ENCODE data around the gene ZNF484.
"Not testable (repeated sequence)": the region's sequence is repeated elsewhere in the genome, so short reads cannot be mapped to it uniquely, and the experiment has no call there.

The ZNF484 gene

DNA sequence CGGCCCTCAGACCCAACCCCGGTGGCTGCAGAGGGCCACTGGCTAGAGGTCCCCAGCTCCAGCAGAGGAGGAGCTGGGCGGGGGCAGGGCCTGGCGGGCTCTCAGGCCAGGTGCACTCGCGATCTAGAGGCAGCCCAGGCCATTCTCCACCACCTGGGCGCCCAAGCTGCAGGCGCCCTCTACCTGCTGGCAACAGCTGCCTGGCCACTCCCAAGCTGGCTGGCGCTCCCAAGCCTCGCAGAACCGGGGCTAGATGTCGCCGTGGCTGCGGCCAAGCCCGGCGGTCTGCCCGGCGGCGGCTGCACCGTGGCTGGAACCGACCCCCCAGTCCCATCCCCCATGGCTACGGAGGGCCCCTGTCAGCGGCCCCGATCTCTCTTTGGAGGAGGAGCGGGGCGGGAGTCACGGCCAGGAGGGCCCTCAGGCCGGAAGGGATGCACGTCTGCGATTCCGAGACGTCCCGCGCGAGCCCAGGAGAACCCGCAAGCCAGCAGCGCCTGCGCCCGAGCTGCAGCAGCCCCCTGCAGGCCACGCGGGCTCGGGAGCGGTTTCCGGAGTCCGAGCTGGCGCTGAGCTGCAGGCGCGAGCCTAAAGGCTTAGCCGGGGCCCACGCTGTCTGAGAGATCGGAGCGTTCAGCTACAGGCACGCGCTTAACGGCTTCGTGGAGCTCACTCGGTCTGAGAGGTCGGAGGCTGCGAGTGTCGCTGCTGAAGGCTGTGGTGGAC lies 68.9 kb downstream of the ZNF484 start:
- H3K27me3 ChIP-seq (ENCODE audit: control insufficient read depth, insufficient read depth, low read length), result peaks cover 99% of the 10 kb centered on the region
- no peaks in the 10 kb centered on the region for H3K9me3 ChIP-seq (ENCODE audit: control insufficient read depth, insufficient read depth, low read length)
- no peak overlapping the region for H3K9ac ChIP-seq (ENCODE audit: low read depth, low read length)
- no peaks in the 10 kb centered on the region for H3K4me1 ChIP-seq (ENCODE audit: control insufficient read depth, insufficient read depth, low read length)
- H3K27ac ChIP-seq (ENCODE audit: low read depth, low read length), result no peak overlapping the region
- no peaks in the 10 kb centered on the region for H3K36me3 ChIP-seq (ENCODE audit: control insufficient read depth, insufficient read depth, low read length)
- H3K4me3 ChIP-seq (ENCODE audit: low read depth, low read length), result peak overlapping the region; percentile 59

DNA sequence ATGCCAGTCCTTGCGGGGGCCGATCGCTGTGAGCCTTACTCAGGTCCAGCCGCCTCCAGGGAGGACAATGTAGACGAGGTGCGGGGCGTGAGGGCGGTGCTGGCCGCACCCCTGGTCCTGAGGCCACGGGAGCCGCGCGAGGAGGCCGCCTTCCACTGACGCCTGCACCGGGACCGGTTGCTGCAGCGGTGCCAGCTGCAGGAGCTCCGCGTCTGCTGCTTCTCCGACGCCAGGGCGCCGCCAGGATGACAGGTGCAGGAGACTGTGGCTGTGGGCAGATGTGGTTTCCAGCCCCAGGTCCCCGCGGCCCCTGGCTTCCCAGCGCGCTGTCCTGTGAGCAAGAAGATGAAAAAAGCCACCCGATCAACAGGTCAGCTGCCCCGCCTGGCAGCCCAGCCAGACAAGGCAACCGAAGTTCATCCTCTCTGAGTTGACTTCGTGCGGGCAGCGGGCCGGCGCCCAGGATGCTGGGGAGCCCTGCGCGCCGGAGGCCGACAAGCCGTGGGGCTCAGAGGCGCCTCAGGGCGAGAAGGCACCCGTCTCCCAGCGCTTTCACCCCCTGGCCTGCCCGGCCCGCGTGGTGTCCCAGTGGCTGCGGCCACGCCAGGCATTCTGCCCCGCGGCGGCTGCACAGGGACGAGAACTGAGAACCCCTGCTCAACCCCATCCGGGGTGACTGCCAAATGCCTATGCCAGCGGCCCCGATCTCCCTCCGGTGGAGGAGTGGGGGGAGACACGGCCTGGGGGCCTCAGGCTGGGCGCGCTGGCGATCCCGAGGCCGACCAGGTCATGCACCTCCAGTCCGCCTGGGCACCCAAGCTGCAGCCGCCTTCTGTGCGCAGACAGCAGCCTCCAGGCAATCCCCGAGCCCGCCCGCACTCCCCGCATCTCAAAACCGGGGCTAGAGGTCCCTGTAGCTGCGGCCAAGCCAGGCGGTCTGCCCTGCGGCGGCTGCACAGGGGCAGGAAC lies 69.8 kb downstream of the ZNF484 start:
- H3K27ac ChIP-seq (ENCODE audit: low read depth, low read length), result no peak overlapping the region
- peak overlapping the region; percentile 59 for H3K4me3 ChIP-seq (ENCODE audit: low read depth, low read length)
- peaks cover 96% of the 10 kb centered on the region for H3K27me3 ChIP-seq (ENCODE audit: control insufficient read depth, insufficient read depth, low read length)
- H3K9ac ChIP-seq (ENCODE audit: low read depth, low read length), result no peak overlapping the region
- no peaks in the 10 kb centered on the region for H3K36me3 ChIP-seq (ENCODE audit: control insufficient read depth, insufficient read depth, low read length)
- H3K4me1 ChIP-seq (ENCODE audit: control insufficient read depth, insufficient read depth, low read length), result no peaks in the 10 kb centered on the region
- H3K9me3 ChIP-seq (ENCODE audit: control insufficient read depth, insufficient read depth, low read length), result no peaks in the 10 kb centered on the region

DNA sequence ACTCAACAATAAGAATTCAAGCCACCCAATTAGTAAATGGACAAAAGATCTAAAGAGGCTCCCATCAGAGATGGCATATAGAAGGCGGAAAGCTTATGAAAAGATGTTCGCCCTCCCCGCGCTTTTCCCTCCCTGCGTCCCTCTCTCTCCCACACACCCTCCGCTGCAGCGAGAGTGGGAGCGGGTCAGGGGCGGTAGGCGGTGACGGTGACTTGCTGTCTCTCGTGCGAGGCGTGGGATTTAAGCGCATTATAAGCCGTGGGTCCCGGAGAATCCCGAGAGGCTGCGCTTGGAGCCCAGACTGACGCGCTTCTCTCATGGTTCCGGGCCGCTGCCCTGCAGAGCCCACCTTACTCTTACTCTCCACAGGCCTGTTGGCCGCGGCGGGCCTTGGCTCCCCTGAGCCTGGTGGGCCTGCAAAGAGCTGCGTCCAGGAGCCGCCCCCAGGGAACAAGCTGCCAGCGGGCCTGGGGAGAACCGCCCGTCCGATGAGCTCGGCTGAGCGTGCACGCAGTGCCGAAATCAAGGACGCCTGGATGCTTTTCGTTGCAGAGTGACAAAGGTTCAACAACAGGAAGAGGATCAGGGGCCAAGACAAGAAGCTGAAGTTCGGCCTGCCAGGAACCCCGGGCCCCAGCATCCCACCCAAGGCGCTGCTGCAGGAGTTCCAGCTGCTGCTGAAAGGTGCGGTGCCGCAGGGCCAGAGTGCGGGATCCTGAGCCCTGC lies 70.6 kb downstream of the ZNF484 start:
- Histone ChIP-seq H3K4me3 (ENCODE audit: low read depth, low read length) (no peak overlapping the region), H3K27ac (ENCODE audit: low read depth, low read length) (no peak overlapping the region), H3K9ac (ENCODE audit: low read depth, low read length) (no peak overlapping the region), H3K4me1 (ENCODE audit: control insufficient read depth, insufficient read depth, low read length) (no peaks in the 10 kb centered on the region), H3K27me3 (ENCODE audit: control insufficient read depth, insufficient read depth, low read length) (peaks cover 92% of the 10 kb centered on the region), H3K36me3 (ENCODE audit: control insufficient read depth, insufficient read depth, low read length) (no peaks in the 10 kb centered on the region), H3K9me3 (ENCODE audit: control insufficient read depth, insufficient read depth, low read length) (no peaks in the 10 kb centered on the region)

DNA sequence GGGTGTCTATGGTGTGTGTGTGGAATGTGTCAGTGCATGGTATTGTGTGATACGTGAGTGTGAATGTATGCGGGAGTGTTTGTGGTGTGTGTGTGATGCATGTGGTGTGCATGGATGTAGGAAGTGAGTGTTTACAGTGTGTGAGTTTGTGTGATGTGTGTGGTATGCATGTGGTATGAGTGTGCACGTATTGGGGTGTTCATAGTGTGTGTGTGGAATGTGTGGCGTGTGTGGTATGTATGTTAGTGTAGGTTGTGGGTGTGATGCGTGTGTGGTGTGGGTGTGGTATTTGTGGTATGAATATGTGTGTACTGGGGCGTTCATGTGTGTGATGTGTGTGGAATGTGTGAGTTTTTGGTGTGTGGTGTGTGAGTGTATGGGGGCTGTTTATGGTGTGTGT lies 73.1 kb downstream of the ZNF484 start:
- Histone ChIP-seq H3K4me1 (ENCODE audit: control insufficient read depth, insufficient read depth, low read length) (no peaks in the 10 kb centered on the region), H3K27ac (ENCODE audit: low read depth, low read length) (no peak overlapping the region), H3K9ac (ENCODE audit: low read depth, low read length) (no peak overlapping the region), H3K36me3 (ENCODE audit: control insufficient read depth, insufficient read depth, low read length) (no peaks in the 10 kb centered on the region), H3K4me3 (ENCODE audit: low read depth, low read length) (no peak overlapping the region), H3K9me3 (ENCODE audit: control insufficient read depth, insufficient read depth, low read length) (no peaks in the 10 kb centered on the region), H3K27me3 (ENCODE audit: control insufficient read depth, insufficient read depth, low read length) (peaks cover 70% of the 10 kb centered on the region)

DNA sequence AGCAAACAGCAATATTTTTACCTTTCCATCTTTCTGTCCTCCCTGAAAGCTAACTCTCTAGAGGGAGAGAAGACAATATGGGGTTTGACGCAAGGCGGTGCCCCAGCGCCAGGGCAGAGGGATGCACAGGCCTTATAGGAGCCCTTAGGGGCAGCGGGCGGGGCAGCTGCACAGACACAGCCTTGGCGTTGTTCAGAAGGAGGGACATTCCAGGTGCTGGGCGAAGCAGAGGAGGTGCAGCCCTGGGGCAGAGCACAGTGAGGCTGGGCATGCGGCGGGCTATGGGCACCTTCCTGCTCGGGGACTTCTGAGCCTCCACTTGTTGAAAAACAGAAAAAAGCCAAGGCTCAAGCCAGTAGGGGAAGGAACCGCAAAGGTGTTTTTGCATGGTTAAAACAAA lies 79.5 kb downstream of the ZNF484 start:
- Histone ChIP-seq H3K27me3 (ENCODE audit: control insufficient read depth, insufficient read depth, low read length) (peaks cover 11% of the 10 kb centered on the region), H3K9ac (ENCODE audit: low read depth, low read length) (no peak overlapping the region), H3K4me1 (ENCODE audit: control insufficient read depth, insufficient read depth, low read length) (peaks cover 4% of the 10 kb centered on the region; the same call in 1 of the 2 replicates)

DNA sequence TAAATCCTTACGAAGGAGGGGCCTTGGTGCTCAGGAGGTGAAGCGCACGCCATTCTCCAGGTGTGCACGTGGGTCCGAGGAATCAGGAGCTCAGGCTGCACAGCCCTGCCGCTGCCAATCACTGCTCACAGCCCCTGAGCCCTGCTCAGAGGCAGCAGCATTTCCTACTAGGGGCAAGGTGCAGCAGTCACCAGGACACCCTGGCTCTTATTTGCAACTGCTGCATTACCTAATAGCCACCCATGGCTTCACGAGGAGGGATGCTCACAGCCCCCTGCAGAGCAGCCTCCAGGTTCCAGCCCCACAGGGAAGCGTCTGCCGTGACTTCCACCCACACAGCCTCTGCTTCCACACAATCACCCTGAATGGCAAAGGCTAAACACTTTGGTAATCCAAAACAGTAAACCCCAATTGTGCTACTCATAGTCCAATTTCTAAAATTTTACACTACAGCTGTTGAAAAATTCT lies 81.5 kb downstream of the ZNF484 start:
- not testable (repeated sequence) for H3K27ac ChIP-seq (ENCODE audit: low read depth, low read length); H3K9ac ChIP-seq (ENCODE audit: low read depth, low read length); H3K27me3 ChIP-seq (ENCODE audit: control insufficient read depth, insufficient read depth, low read length); H3K4me1 ChIP-seq (ENCODE audit: control insufficient read depth, insufficient read depth, low read length); H3K36me3 ChIP-seq (ENCODE audit: control insufficient read depth, insufficient read depth, low read length); H3K9me3 ChIP-seq (ENCODE audit: control insufficient read depth, insufficient read depth, low read length); H3K4me3 ChIP-seq (ENCODE audit: low read depth, low read length)

More for the DNA sequence above, 79.5 kb downstream of the ZNF484 start:
- no peaks in the 10 kb centered on the region for H3K36me3 ChIP-seq (ENCODE audit: control insufficient read depth, insufficient read depth, low read length)
- H3K9me3 ChIP-seq (ENCODE audit: control insufficient read depth, insufficient read depth, low read length), result no peaks in the 10 kb centered on the region
- H3K27ac ChIP-seq (ENCODE audit: low read depth, low read length), result no peak overlapping the region
- no peak overlapping the region for H3K4me3 ChIP-seq (ENCODE audit: low read depth, low read length)

DNA sequence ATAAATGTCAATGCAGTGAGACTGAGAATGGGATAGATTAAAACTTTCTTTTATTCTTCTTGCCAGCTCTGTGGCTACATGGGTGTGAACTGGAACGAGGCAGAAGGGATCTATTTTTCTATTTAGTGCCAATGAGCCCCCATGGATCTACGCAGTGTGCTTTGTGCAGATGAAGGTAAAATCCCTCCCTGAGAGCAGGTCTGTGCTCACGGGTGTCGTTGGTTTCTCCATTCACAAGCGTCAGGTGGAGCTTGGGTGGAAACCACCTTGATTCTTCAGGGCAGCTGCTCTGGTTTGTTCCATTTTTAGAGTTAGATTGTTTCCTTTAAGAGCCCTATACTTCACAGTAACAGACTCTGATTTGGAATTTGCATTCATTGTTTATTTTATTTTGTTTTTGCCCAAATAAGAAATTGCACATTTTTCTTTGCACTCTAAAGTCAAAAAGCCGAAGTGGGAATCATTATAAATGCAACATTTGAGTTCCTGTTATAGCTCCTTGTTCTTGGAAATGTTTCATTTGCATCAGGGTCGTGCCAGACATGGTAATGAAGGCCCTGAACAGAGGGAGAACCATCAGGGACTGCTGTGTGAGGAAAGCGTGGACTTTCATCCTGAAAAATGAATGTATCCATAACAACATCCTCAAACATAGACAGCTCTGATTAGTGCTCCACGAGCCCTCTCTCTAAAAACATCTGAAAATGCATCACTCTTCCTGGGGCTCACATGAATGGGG lies 82.1 kb downstream of the ZNF484 start:
- H3K27me3 ChIP-seq (ENCODE audit: control insufficient read depth, insufficient read depth, low read length), result peaks cover 5% of the 10 kb centered on the region; the same call in 1 of the 2 replicates
- no peaks in the 10 kb centered on the region for H3K9me3 ChIP-seq (ENCODE audit: control insufficient read depth, insufficient read depth, low read length)
- H3K36me3 ChIP-seq (ENCODE audit: control insufficient read depth, insufficient read depth, low read length), result no peaks in the 10 kb centered on the region
- peaks cover 4% of the 10 kb centered on the region; the same call in 1 of the 2 replicates for H3K4me1 ChIP-seq (ENCODE audit: control insufficient read depth, insufficient read depth, low read length)
- no peak overlapping the region for H3K27ac ChIP-seq (ENCODE audit: low read depth, low read length)
- no peak overlapping the region for H3K9ac ChIP-seq (ENCODE audit: low read depth, low read length)
- H3K4me3 ChIP-seq (ENCODE audit: low read depth, low read length), result no peak overlapping the region

Data from HUES48 (cell line).